ENCODE measurements around the gene PARVB.
A peak's percentile ranks its signal among the peaks of the same experiment; 100 is the strongest.

The PARVB gene

DNA sequence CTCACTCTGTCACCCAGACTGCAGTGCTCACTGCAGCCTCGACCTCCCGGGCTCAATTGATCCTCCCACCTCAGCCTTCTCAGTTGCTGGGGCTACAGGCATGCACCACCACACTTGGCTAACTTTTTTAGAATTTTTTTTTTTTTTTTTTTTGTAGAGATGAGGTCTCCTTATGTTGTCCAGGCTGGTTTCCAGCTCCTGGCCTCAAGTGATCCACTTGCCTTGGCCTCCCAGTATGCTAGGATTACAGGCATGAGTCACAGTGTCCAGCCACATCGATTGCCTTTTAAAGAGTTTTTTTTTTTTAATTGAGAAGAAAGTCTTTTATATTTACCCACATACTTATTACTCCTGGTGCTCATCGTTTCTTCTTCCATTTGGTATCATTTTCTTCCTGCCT is 186.6 kb downstream of the PARVB start:
- intact Hi-C loops (cut with DNase I) = no loop called here
- peak in 1 of 42 donors; percentile 7 for DNase-seq

DNA sequence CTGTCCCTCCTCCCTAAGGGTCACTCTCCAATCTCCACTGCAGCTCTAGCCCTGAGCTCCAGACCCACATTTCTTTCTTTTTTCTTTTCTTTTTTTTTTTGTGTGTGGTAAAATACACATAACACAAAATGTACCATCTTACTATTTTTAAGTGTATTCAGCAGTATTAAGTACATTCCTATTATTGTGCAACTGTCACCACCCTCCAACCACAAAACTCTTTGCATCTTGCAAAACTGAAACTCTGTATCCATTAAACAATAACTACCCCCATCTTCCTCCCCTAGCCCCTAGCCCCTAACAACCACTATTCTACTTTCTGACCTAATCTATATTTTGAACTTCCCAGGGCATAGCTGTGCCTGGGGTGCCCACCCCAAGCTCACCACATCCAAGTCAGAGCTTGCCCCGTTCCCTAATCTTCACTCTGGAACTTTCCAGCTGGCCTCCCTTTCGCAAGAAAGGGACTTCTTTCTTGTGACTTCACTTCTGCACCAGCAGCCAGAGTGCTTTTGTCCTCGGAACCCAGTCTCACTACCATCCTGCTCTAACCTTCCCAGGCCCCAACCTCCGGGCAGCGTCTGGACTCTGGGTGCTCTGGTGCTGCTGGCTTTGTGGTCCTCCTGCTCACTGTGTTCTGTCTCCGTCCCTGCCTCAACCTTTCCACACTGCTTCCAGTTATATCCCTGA is 187.3 kb downstream of the PARVB start:
- intact Hi-C loops (cut with DNase I) = no loop called here
- DNase-seq = peak in 3 of 42 donors; percentile 8 to 22 (median 17)

DNA sequence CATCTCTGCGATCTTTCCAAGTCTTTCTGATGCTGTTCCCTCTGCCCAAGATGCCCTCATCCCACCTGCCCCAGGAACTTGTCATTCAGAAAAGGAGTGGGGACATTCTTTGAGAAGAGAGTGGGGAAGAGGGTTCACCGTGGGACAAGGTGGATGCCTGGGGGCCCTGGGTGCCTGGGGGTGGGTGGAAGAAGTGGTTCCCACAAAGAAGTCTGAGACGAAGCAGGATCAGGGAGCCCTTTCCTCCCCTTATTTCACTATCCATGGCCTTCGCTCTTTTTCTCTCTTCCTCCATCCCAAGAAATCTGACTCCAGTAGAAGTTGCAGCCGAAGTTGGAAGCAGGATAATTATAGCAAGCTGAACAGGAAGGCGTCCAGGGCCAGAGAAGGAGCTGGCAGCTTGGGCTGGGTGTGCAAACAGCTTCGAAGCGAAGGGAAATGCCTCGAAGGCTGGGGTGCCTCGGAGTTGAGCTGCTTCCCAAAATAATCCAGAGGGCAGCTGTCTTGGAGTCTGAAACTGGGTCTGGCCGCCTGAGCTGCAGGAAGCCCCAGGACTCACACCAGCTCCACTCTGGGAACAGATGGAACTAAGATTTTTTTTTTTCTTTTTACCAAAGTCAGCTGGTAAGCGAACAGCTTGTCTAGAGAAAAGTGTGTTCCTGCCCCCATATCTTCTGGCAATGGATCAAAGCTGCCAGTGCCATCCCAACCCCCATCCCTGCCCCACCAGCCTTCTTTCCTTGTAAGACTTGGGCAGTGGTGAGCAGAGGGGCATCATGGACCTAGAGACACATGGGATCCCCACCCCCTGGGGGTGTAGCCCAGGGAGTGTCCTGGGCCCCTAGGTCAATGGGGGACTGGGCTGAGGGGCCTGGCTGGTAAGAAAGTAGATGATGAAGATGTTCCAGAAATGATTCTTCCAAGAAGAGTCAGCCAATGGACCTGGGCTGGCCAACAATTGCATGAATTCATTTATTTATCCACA is 188.1 kb downstream of the PARVB start:
- DNase-seq = peak in 2 of 42 donors; percentile 14 to 33
- intact Hi-C loops (cut with DNase I) = no loop called here

- peak in 1 of 42 donors; percentile 13 for DNase-seq
- intact Hi-C loops (cut with DNase I) = no loop called here
These were observed 188.8 kb downstream of the PARVB start for GRCh38 chr22:44212936-44213335.

- intact Hi-C loops (cut with DNase I) = no loop called here
- peak in 1 of 42 donors; percentile 25 for DNase-seq
These were observed 189.5 kb downstream of the PARVB start for GRCh38 chr22:44213489-44214043.

DNA sequence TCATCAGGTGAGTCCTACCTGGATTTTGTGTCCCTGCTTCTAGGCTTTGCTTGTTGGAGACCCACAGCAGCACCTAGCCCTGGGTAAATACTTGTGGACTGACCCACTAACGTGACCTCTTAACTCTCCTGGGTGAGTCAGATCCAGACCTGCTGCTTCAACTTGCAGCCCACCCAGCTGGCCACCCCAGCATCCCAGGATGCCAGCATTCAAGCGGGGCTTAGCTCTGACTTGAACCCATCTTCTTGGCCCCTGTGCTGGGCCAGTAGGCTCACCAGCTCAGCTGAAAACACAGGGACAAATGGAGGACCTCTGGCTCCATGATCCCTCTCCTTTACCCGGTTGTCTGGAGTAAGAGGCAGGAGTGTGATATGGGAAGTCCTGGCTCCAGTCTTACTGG is 190.1 kb downstream of the PARVB start:
- intact Hi-C loops (cut with DNase I) = no loop called here
- DNase-seq = peak in 2 of 42 donors; percentile 5 to 16

- DNase-seq = peak in 1 of 42 donors; percentile 4
- intact Hi-C loops (cut with DNase I) = no loop called here
These were observed 190.7 kb downstream of the PARVB start for GRCh38 chr22:44214764-44215163.

DNA sequence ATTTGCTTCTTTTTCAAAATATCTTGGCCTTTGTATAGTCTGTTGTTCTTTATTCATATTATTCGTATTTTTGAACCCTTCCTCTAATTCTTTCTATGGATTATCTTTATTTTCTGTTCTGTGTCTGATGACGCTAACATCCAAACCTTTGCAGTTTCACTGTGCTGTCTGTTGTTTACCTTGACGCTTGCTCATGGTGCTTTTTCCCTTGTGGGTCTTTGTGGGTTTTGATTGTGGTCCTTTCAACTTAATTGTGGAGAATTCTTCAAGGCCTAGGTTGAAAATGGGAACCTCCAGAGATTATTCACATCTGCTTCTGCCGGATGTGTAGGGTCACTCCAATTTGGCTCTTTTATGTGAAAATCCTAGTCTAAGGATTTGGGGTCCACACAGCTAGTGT is 191.2 kb downstream of the PARVB start:
- DNase-seq = peak in 1 of 42 donors; percentile 9
- intact Hi-C loops (cut with DNase I) = no loop called here

DNA sequence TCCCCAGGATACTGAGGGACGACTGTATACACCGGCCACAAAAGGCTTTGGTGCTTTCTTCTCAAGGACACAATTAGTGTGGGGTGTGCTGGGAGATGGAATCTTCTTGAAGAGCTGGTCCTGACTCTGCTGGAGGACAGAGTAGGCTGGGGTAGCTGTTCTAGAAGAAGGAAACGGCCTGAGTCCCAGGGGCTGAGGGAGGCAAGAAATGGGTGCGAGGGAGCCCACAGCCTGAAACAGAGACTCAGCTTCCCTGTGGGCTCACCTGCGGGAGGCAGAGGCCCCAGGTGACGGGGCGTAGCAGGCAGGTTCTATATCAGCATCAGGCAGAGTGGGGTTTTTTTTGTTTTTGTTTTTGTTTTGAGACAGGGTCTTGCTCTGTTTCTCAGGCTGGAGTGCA is 193.2 kb downstream of the PARVB start:
- intact Hi-C loops (cut with DNase I) = no loop called here
- DNase-seq = no peak

DNA sequence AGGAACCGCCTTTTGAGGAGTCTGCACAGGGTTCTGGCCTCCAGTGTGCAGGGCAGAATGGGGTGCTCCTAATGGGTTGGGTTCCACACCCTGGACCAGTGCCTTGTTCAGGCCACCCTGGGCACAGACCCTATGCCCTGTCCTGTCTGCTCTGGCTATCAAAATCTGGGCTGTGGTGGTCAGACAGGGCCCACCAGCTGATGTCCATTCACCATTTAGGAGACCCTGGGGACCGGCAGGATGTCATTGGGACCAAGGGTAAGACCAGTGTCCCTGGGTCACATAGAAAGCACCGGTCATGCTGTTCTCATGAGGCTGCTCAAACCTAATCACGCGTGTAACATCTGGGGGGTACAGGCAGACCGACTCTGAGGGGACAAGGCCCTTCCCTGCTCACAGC is 194.0 kb downstream of the PARVB start:
- intact Hi-C loops (cut with DNase I) = no loop called here

GRCh38 chr22:44219101-44219870 is 195.2 kb downstream of the PARVB start:
- peak in 1 of 42 donors; percentile 29 for DNase-seq
- intact Hi-C loops (cut with DNase I) = no loop called here

More for the DNA sequence above, 194.0 kb downstream of the PARVB start:
- DNase-seq = peak in 1 of 42 donors; percentile 10

- DNase-seq = peak in 2 of 42 donors; percentile 9 to 20
These were observed 196.9 kb downstream of the PARVB start for GRCh38 chr22:44220727-44221680.

GRCh38 chr22:44221710-44222475 is 197.8 kb downstream of the PARVB start:
- intact Hi-C loops (cut with DNase I) = no loop called here
- DNase-seq = peak in 2 of 42 donors; percentile 2 to 25

More at GRCh38 chr22:44220727-44221680, 196.9 kb downstream of the PARVB start:
- intact Hi-C loops (cut with DNase I) = no loop called here

All from head of caudate nucleus (tissue), 42 donors.